ENCODE results near the gene AJM1.
"Not testable (repeated sequence)": the region's sequence is repeated elsewhere in the genome, so short reads cannot be mapped to it uniquely, and the experiment has no call there.

Gene AJM1

GRCh38 chr9:136882109-136882946, 40.0 kb downstream of the AJM1 start:
- intact Hi-C loops (cut with DNase I), result loop anchor here (10.0 kb wide), 1 partner anchor 62 kb away; the partner anchor contains the start of genes C8G and FBXW5
- peak in 2 of 42 donors; percentile 26 to 34 for DNase-seq

- not testable (repeated sequence) for DNase-seq
- intact Hi-C loops (cut with DNase I), result loop anchor here (10.0 kb wide), 1 partner anchor 62 kb away; the partner anchor contains the start of genes C8G and FBXW5
Measured at GRCh38 chr9:136882947-136883283, 40.6 kb downstream of the AJM1 start.

GRCh38 chr9:136883670-136884069, 41.4 kb downstream of the AJM1 start:
- not testable (repeated sequence) for DNase-seq
- intact Hi-C loops (cut with DNase I), result loop anchor here (10.0 kb wide), 1 partner anchor 61 kb away; the partner anchor contains the start of genes C8G and FBXW5

GRCh38 chr9:136885950-136886578, 43.8 kb downstream of the AJM1 start, which contains the start of gene TRAF2:
Gene TRAF2, plus strand, starts transcription at chr9:136886516. Its CDS starts 12,225 bp downstream, at chr9:136898741.
- intact Hi-C loops (cut with DNase I), result loop anchor here (10.0 kb wide), 1 partner anchor 59 kb away; the partner anchor contains the start of genes C8G and FBXW5
- peak; percentile 95 to 100 (median 99) for DNase-seq

GRCh38 chr9:136886610-136887597, 44.6 kb downstream of the AJM1 start:
- intact Hi-C loops (cut with DNase I), result loop anchor here (10.0 kb wide), 1 partner anchor 58 kb away; the partner anchor contains the start of genes C8G and FBXW5
- DNase-seq, result peak in 3 of 42 donors; percentile 18 to 35 (median 23)

- no peak for DNase-seq
- intact Hi-C loops (cut with DNase I), result loop anchor here (10.0 kb wide), 1 partner anchor 56 kb away; the partner anchor contains the start of genes C8G and FBXW5
Measured at GRCh38 chr9:136888454-136888853, 46.2 kb downstream of the AJM1 start.

- intact Hi-C loops (cut with DNase I), result loop anchor here (10.0 kb wide), 1 partner anchor 55 kb away; the partner anchor contains the start of genes C8G and FBXW5
- no peak for DNase-seq
Measured at GRCh38 chr9:136889858-136890257, 47.6 kb downstream of the AJM1 start.

- intact Hi-C loops (cut with DNase I), result no loop called here
- no peak for DNase-seq
Measured at GRCh38 chr9:136890661-136891060, 48.4 kb downstream of the AJM1 start.
